GM12874 (cell line): ENCODE results near the gene TSPAN16.

Source experiments
- TF ChIP-seq, protein P1 (sequence below): IDR thresholded peaks from 2 replicates; pipeline ENCODE4 v1.5.1; 2011; ENCODE audit warnings: low read depth, mild to moderate bottlenecking, control low read depth, low read length, moderate library complexity; ENCODE audit not compliant: insufficient read depth

Gene TSPAN16

DNA sequence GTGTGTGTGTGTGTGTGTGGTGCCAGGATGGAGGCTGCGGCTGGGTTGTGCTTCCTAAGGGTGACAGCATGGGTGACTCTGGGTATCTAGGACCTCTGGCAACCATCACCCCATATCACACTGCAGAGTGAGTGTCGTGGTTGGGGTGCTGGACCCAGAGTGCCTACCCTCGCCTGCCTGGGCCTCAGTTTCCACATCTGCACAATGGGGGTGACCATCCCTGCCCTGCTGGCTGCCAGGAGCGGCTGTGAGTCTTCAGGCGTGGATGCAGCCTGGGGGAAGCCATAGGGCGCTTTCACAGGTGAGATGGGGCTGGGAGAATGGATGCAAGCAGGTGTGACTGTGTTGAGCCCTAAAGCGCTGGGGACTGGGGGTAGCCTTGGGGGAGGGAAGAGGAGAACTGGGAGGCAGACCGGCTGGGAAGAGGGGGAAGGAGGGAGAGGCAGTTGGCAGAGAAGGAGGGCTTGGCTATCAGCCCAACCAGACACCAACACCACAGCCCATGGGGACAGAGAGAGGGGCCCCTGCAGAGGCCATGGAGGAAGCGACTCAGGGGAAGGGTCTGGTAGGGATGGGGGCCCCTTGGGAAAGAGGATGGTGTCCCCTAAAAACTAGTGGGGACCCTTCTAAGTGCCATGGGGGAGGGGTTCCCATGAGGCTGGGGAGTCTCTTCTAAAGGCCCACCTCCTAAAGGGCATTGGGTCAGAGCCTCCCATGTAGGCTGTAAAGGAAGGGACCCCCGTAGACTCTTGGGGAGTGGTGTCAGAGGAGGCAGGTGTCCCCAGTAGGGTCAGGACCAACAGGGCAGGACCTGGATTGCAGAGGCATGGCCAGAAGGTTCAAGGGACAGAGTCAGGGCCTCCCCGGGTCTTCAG is 61.0 kb downstream of the TSPAN16 start:
- TF ChIP-seq, protein P1, sequence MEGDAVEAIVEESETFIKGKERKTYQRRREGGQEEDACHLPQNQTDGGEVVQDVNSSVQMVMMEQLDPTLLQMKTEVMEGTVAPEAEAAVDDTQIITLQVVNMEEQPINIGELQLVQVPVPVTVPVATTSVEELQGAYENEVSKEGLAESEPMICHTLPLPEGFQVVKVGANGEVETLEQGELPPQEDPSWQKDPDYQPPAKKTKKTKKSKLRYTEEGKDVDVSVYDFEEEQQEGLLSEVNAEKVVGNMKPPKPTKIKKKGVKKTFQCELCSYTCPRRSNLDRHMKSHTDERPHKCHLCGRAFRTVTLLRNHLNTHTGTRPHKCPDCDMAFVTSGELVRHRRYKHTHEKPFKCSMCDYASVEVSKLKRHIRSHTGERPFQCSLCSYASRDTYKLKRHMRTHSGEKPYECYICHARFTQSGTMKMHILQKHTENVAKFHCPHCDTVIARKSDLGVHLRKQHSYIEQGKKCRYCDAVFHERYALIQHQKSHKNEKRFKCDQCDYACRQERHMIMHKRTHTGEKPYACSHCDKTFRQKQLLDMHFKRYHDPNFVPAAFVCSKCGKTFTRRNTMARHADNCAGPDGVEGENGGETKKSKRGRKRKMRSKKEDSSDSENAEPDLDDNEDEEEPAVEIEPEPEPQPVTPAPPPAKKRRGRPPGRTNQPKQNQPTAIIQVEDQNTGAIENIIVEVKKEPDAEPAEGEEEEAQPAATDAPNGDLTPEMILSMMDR, result no peak

DNA sequence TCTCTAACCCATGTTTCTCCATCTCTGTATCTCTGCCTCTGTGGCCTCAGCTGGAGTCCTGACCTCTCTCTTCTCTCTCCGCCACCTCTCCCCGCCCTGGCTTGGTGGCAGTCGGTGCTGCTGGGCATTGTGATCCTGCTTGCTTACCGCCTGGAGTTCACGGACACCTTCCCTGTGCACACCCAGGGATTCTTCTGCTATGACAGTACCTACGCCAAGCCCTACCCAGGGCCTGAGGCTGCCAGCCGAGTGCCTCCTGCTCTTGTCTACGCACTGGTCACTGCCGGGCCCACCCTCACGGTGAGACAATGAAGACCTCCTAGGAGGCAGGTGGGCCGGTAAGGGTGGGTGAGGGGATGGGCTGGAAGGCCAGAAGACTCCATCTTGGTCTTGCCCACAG is 63.5 kb downstream of the TSPAN16 start:
- TF ChIP-seq, protein P1, result no peak

DNA sequence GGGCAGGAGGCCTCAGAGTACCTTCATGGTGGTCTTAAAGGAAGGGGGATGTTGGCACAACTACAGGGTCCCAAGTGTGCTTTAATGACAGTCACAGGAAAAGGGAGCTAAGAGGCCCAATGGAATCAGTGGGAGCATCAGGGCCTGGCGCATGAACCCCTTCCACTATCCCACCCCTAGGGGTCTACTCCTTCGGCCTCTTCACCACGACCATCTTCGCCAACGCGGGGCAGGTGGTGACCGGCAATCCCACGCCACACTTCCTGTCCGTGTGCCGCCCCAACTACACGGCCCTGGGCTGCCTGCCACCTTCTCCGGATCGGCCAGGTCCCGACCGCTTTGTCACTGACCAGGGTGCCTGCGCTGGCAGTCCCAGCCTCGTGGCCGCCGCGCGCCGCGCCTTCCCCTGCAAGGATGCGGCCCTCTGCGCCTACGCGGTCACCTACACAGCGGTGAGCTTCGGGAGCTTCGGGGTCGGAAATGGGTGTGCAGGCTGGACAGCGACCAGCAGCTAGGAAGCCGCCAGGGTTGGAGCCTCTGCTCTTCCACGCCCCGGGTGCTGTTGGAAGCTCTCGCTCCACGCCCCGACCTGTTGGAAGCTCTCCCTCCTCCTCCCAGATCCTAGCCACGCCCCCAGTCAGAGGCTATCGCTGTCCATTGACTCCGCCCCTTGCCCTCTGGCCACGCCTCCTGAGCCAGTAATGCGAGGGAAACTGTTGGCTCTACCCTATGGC is 65.2 kb downstream of the TSPAN16 start:
- TF ChIP-seq, protein P1, result no peak

DNA sequence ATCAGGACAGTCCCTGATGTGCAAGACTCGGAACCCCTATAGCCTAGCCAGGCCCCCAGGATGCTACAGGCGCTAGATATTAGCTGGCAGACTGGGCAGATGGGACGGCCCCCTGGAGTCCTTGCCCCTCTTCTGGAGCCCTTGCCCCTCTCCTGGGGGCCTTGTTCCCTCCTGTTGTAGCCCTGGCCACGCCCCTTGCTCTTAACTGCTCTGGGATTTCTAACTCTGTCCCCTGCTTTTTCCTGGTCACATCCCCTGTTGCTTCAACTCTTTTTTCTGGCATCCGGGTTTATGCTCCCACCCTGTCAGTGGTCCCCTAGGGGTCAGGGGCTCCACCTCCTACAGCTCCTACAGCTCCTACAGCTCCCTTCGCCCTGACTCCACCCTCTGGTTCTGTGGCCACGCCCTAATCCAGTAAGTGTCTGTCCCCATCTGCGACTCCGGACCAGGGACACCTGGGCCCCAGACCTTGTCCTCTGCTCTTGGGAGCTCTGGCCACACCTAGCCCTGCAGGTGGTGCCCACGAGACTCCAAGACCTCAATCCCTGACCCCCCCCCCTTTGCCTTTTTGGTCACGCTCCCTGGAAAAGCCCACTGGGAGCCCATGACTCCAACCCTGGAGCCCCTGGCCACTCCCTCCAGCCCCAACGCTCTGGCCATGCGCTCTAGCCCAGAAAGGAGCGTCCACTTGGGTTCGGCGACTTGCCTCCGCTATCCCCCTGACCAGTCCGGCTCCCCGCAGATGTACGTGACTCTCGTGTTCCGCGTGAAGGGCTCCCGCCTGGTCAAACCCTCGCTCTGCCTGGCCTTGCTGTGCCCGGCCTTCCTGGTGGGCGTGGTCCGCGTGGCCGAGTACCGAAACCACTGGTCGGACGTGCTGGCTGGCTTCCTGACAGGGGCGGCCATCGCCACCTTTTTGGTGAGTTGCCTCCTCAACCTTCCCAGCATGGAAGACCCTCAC is 66.1 kb downstream of the TSPAN16 start:
- TF ChIP-seq, protein P1, result no peak

DNA sequence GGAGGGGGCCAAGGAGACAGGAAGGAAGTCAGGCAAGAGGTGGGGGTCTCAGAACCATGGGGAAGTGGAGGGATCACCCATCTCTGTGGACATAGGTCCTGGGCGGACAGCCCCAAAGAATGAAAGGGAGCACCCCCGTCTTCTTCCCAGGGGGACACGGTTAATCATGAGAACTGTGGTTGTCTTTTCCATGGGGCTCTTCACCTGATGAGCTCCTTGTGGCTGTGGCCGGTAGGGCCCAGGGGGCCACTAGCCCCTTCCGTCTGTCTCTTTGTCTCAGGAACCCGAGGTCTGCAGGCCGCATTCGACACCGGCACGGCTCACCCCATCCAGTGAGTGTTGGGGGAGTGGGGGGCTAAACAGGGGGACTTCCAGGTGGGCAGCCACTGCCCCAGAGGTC is 67.9 kb downstream of the TSPAN16 start:
- TF ChIP-seq, protein P1, result no peak

DNA sequence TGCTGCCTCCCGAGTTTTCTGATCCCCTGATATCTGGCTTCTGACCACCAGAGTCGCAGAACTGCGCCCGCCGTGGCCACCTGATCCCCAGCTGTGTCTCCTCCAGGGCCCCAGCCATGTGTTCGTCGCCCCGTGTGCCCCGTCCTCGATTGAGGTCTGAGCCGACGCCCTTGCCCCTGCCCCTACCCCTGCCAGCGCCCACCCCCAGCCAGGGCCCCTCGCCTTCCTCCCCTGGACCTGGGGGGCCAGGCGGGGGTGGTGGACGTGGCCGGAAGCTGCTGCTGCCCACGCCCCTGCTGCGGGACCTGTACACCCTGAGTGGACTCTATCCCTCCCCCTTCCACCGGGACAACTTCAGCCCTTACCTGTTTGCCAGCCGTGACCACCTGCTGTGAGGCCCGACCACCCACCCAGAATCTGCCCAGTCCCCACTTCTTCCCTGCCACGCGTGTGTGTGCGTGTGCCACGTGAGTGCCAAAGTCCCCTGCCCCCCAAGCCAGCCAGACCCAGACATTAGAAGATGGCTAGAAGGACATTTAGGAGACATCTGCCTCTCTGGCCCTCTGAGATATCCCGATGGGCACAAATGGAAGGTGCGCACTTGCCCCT is 68.4 kb downstream of the TSPAN16 start:
- TF ChIP-seq, protein P1, result no peak
